Sigmoid colon (tissue), 7 donors: ENCODE data around the gene FBXO34. TPM values are rescaled to one million over a fixed set of nuclear protein-coding genes. Genes with fewer than 3 reads are reported as not detected.

ENCODE experiments used
- DNase-seq: peaks from one replicate; pipeline ENCODE4 v3.0.0-alpha.2; 2019
- H3K27ac ChIP-seq, 4 donors: fragments of 200-600 bp; sonication (generic); one replicate each; pipeline ENCODE4 v1.5.1; 2016 to 2019; ENCODE audit warnings: mild to moderate bottlenecking in 1 of 4
- H3K27me3 ChIP-seq, 3 donors: fragments of 200-600 bp; sonication (generic); one replicate each; pipeline ENCODE4 v1.5.1; 2019; ENCODE audit warnings: mild to moderate bottlenecking in 1 of 3
- H3K36me3 ChIP-seq, 4 donors: fragments of 200-600 bp; sonication (generic); one replicate each; pipeline ENCODE4 v1.5.1; 2016 to 2019
- H3K4me1 ChIP-seq, 4 donors: fragments of 200-600 bp; sonication (generic); one replicate each; pipeline ENCODE4 v1.5.1; 2017 to 2019
- H3K4me3 ChIP-seq, 4 donors: fragments of 200-600 bp; sonication (generic); one replicate each; pipeline ENCODE4 v1.5.1; 2017 to 2019; ENCODE audit warnings: mild to moderate bottlenecking in 2 of 4, moderate library complexity in 1 of 4
- H3K9me3 ChIP-seq, 4 donors: fragments of 200-600 bp in 3 of 4; sonication (generic) in 3 of 4; one replicate each; pipeline versions ENCODE4 v1.5.1 to v1.6.1; 2013 to 2019
- CTCF ChIP-seq, 4 experiments: fragments of 450-650 bp in 3 of 4; fragments of 200-600 bp in 1 of 4; IDR thresholded peaks; one replicate each; pipeline ENCODE4 v1.5.1; 2016 to 2019; ENCODE audit warnings: antibody characterized with exemption in 4 of 4, mild to moderate bottlenecking in 3 of 4, moderate library complexity in 2 of 4
- EP300 ChIP-seq, 4 donors: sonication (generic); formaldehyde crosslinking; IDR thresholded peaks; one replicate each; pipeline ENCODE4 v1.6.1; 2017; ENCODE audit warnings: antibody characterized with exemption in 4 of 4
- POLR2A ChIP-seq, 2 donors: fragments of 450-650 bp; IDR thresholded peaks; one replicate each; pipeline ENCODE4 v1.6.1; 2016; ENCODE audit warnings: antibody characterized with exemption in 2 of 2, mild to moderate bottlenecking in 2 of 2, moderate library complexity in 2 of 2
- POLR2AphosphoS5 ChIP-seq, 4 donors: sonication (generic); formaldehyde crosslinking; IDR thresholded peaks; one replicate each; pipeline ENCODE4 v1.6.1; 2017; ENCODE audit warnings: antibody characterized with exemption in 4 of 4
- WGBS, 2 donors: extraction: QIAGEN DNeasy Blood & Tissue Kit; methylation state at CpG; one replicate each; pipeline ENCODE4 v1.1.7; 2013; 5-methylcytosine and 5-hydroxymethylcytosine counted together
- intact Hi-C: fragments of 100-400 bp; cut with DNase I; formaldehyde crosslinking; loops from one replicate; pipeline ENCODE4 v1.15.1; 2023
- polyA plus RNA-seq, 3 donors: library from polyadenylated mRNA; stranded (reverse); fragments of 200-250 nt; gene quantifications; one replicate each; pipeline ENCODE4 v1.2.3, GENCODE V29; 2013
- total RNA-seq, 4 donors: library from RNA; depleted of rRNA; stranded (reverse); fragments of >200 nt; gene quantifications; one replicate each; pipeline ENCODE4 v1.1.0, GENCODE V29; 2016
- donor health status: healthy with polysubstance abuse.
- donor health status: Bipolar disorder and iron deficiency.
- donor health status: healthy.

Gene FBXO34
- total and polyA plus RNA-seq, 7 donors: 15.3 to 36.0 (median 18.6) TPM

GRCh38 chr14:55249423-55249822 is 21.8 kb upstream of the FBXO34 start:
- Histone ChIP-seq H3K9me3 (no peaks in the 10 kb centered on the region), H3K27ac (no peak overlapping the region), H3K36me3 (no peaks in the 10 kb centered on the region), H3K27me3 (no peaks in the 10 kb centered on the region), H3K4me1 (no peaks in the 10 kb centered on the region), H3K4me3 (no peak overlapping the region)
- intact Hi-C loops: no loop called here
- no peak for TF ChIP-seq CTCF (IDR thresholded peaks at IDR 0.05)
- no peak for TF ChIP-seq EP300 (IDR thresholded peaks at IDR 0.05)
- TF ChIP-seq POLR2A (IDR thresholded peaks at IDR 0.05): no peak
- no peak for TF ChIP-seq POLR2AphosphoS5 (IDR thresholded peaks at IDR 0.05)
- DNase-seq: no peak
- WGBS, 2 donors: 72 to 73% methylated on average over 4 of the region's 4 CpGs

GRCh38 chr14:55253276-55253675 is 17.9 kb upstream of the FBXO34 start:
- WGBS, 2 donors: 93 to 95% methylated on average over 5 of the region's 5 CpGs
- Histone ChIP-seq H3K27me3 (no peaks in the 10 kb centered on the region), H3K27ac (no peak overlapping the region), H3K36me3 (no peaks in the 10 kb centered on the region), H3K4me3 (no peak overlapping the region), H3K9me3 (no peaks in the 10 kb centered on the region), H3K4me1 (no peaks in the 10 kb centered on the region)
- TF ChIP-seq EP300 (IDR thresholded peaks at IDR 0.05) (no peak), POLR2AphosphoS5 (IDR thresholded peaks at IDR 0.05) (no peak), CTCF (IDR thresholded peaks at IDR 0.05) (no peak), POLR2A (IDR thresholded peaks at IDR 0.05) (no peak)
- no peak for DNase-seq
- intact Hi-C loops: no loop called here

- TF ChIP-seq POLR2AphosphoS5 (IDR thresholded peaks at IDR 0.05): no peak
- TF ChIP-seq POLR2A (IDR thresholded peaks at IDR 0.05): no peak
- WGBS, 2 donors: 80 to 84% methylated on average over 1 of the region's 1 CpG
- no peaks in the 10 kb centered on the region for H3K27me3 ChIP-seq
- no peaks in the 10 kb centered on the region for H3K9me3 ChIP-seq
- H3K27ac ChIP-seq: no peak overlapping the region
- H3K4me3 ChIP-seq: no peak overlapping the region
- H3K36me3 ChIP-seq: no peaks in the 10 kb centered on the region
- no peak for DNase-seq
- H3K4me1 ChIP-seq: no peaks in the 10 kb centered on the region
- intact Hi-C loops: no loop called here
These were observed 16.6 kb upstream of the FBXO34 start for GRCh38 chr14:55254581-55254980.

- Histone ChIP-seq H3K27ac (no peak overlapping the region), H3K4me1 (no peaks in the 10 kb centered on the region), H3K27me3 (no peaks in the 10 kb centered on the region), H3K4me3 (no peak overlapping the region), H3K9me3 (no peaks in the 10 kb centered on the region), H3K36me3 (no peaks in the 10 kb centered on the region)
- 68 to 69% methylated on average over 3 of the region's 3 CpGs for WGBS, 2 donors
- intact Hi-C loops: no loop called here
- no peak for DNase-seq
- TF ChIP-seq CTCF (IDR thresholded peaks at IDR 0.05) (no peak), POLR2A (IDR thresholded peaks at IDR 0.05) (no peak), EP300 (IDR thresholded peaks at IDR 0.05) (no peak), POLR2AphosphoS5 (IDR thresholded peaks at IDR 0.05) (no peak)
These were observed 15.2 kb upstream of the FBXO34 start for GRCh38 chr14:55255979-55256378.

GRCh38 chr14:55256586-55256985 is 14.6 kb upstream of the FBXO34 start:
- no peaks in the 10 kb centered on the region for H3K9me3 ChIP-seq
- no peak overlapping the region for H3K4me3 ChIP-seq
- no peak for TF ChIP-seq POLR2A (IDR thresholded peaks at IDR 0.05)
- no peak for TF ChIP-seq POLR2AphosphoS5 (IDR thresholded peaks at IDR 0.05)
- TF ChIP-seq EP300 (IDR thresholded peaks at IDR 0.05): no peak
- TF ChIP-seq CTCF (IDR thresholded peaks at IDR 0.05): no peak
- H3K27me3 ChIP-seq: no peaks in the 10 kb centered on the region
- DNase-seq: no peak
- intact Hi-C loops: no loop called here
- no peak overlapping the region for H3K27ac ChIP-seq
- no peaks in the 10 kb centered on the region for H3K4me1 ChIP-seq
- no peaks in the 10 kb centered on the region for H3K36me3 ChIP-seq
- 16 to 55% methylated on average over 6 of the region's 6 CpGs for WGBS, 2 donors
